HepG2 (cell line): Measurements from ENCODE around the gene NDUFS2. TPM values are rescaled to one million over a fixed set of nuclear protein-coding genes. Genes with fewer than 3 reads are reported as not detected.

ENCODE experiments used
- AKAP8 ChIP-seq: sonication (generic); formaldehyde crosslinking; IDR thresholded peaks from 2 replicates; pipeline ENCODE4 v1.5.1; 2020; ENCODE audit warnings: mild to moderate bottlenecking, missing genetic modification reagents
- ARHGAP35 ChIP-seq: sonication (generic); formaldehyde crosslinking; IDR thresholded peaks from 2 replicates; pipeline ENCODE4 v1.9.0; 2022; ENCODE audit warnings: mild to moderate bottlenecking, inconsistent platforms, moderate library complexity, missing genetic modification reagents, borderline replicate concordance
- ARNT2 ChIP-seq: sonication (generic); formaldehyde crosslinking; IDR thresholded peaks from 2 replicates; pipeline ENCODE4 v1.8.0; 2022; ENCODE audit warnings: mild to moderate bottlenecking, low read depth, missing genetic modification reagents, moderate library complexity
- CHCHD3 ChIP-seq: sonication (generic); formaldehyde crosslinking; IDR thresholded peaks from 2 replicates; pipeline ENCODE4 v1.8.0; 2022; ENCODE audit warnings: mild to moderate bottlenecking, missing genetic modification reagents, moderate library complexity
- EZH2 ChIP-seq: conservative IDR thresholded peaks from 2 replicates; pipeline ENCODE4 v1.6.1; 2012; ENCODE audit warnings: mild to moderate bottlenecking, low read depth, low read length, moderate library complexity
- FOXA3 ChIP-seq: IDR thresholded peaks from 2 replicates; pipeline ENCODE4 v1.6.1; 2016; ENCODE audit warnings: missing genetic modification reagents, missing compliant biosample characterization
- HINFP ChIP-seq: sonication (generic); formaldehyde crosslinking; IDR thresholded peaks from 2 replicates; pipeline ENCODE4 v1.4.0; 2020; ENCODE audit warnings: low read depth, mild to moderate bottlenecking, missing genetic modification reagents
- LBX2 ChIP-seq: sonication (generic); formaldehyde crosslinking; IDR thresholded peaks from 2 replicates; pipeline ENCODE4 v1.5.0; 2020; ENCODE audit warnings: missing genetic modification reagents, mild to moderate bottlenecking, borderline replicate concordance
- MED1 ChIP-seq: sonication (generic); formaldehyde crosslinking; IDR thresholded peaks from 2 replicates; pipeline ENCODE4 v1.4.0; 2020; ENCODE audit warnings: missing genetic modification reagents
- MED8 ChIP-seq: sonication (generic); formaldehyde crosslinking; IDR thresholded peaks from 2 replicates; pipeline ENCODE4 v1.8.1; 2023; ENCODE audit warnings: mild to moderate bottlenecking, missing genetic modification reagents; ENCODE audit not compliant: insufficient replicate concordance
- MXD3 ChIP-seq: IDR thresholded peaks from 2 replicates; pipeline ENCODE4 v1.6.1; 2016; ENCODE audit warnings: mild to moderate bottlenecking, missing biosample characterization, missing genetic modification reagents
- PHB2 ChIP-seq: fragments of 450-650 bp; IDR thresholded peaks from 2 replicates; pipeline ENCODE4 v1.6.1; 2018; ENCODE audit not compliant: partially characterized antibody
- PHF20 ChIP-seq: sonication (generic); formaldehyde crosslinking; IDR thresholded peaks from 2 replicates; pipeline ENCODE4 v1.5.0; 2020; ENCODE audit warnings: mild to moderate bottlenecking, missing genetic modification reagents
- RFXAP ChIP-seq: sonication (generic); formaldehyde crosslinking; IDR thresholded peaks from 2 replicates; pipeline ENCODE4 v1.4.0; 2020; ENCODE audit warnings: missing genetic modification reagents, borderline replicate concordance
- SP5 ChIP-seq: IDR thresholded peaks from 2 replicates; pipeline ENCODE4 v1.6.1; 2016; ENCODE audit warnings: low read depth, borderline replicate concordance
- TEAD3 ChIP-seq: optimal IDR thresholded peaks from 2 replicates; pipeline ENCODE3; 2016; ENCODE audit warnings: borderline replicate concordance
- ZBTB14 ChIP-seq: sonication (generic); formaldehyde crosslinking; IDR thresholded peaks from 2 replicates; pipeline ENCODE4 v1.4.0; 2020; ENCODE audit warnings: missing genetic modification reagents
- ZBTB34 ChIP-seq: sonication (generic); formaldehyde crosslinking; IDR thresholded peaks from 2 replicates; pipeline ENCODE4 v1.8.0; 2022; ENCODE audit warnings: mild to moderate bottlenecking, missing genetic modification reagents
- ZNF296 ChIP-seq: sonication (generic); formaldehyde crosslinking; conservative IDR thresholded peaks from 2 replicates; pipeline ENCODE4 v1.5.0; 2020; ENCODE audit warnings: mild to moderate bottlenecking, missing genetic modification reagents
- ZNF530 ChIP-seq: sonication (generic); formaldehyde crosslinking; IDR thresholded peaks from 2 replicates; pipeline ENCODE4 v1.5.0; 2020; ENCODE audit warnings: low read depth, mild to moderate bottlenecking, missing genetic modification reagents
- ZNF552 ChIP-seq: sonication (generic); formaldehyde crosslinking; IDR thresholded peaks from 2 replicates; pipeline ENCODE4 v1.9.0; 2022; ENCODE audit warnings: missing genetic modification reagents, mild to moderate bottlenecking, borderline replicate concordance
- ZNF619 ChIP-seq: sonication (generic); formaldehyde crosslinking; IDR thresholded peaks from 2 replicates; pipeline ENCODE4 v1.4.0; 2020; ENCODE audit warnings: mild to moderate bottlenecking, missing genetic modification reagents
- ZNF652 ChIP-seq: IDR thresholded peaks from 2 replicates; pipeline ENCODE4 v1.6.1; 2016; ENCODE audit warnings: low read depth, borderline replicate concordance
- ZNF678 ChIP-seq: sonication (generic); formaldehyde crosslinking; IDR thresholded peaks from 2 replicates; pipeline ENCODE4 v1.4.0; 2020; ENCODE audit warnings: mild to moderate bottlenecking, missing genetic modification reagents
- ZNF775 ChIP-seq: sonication (generic); formaldehyde crosslinking; IDR thresholded peaks from 2 replicates; pipeline ENCODE4 v1.4.0; 2020; ENCODE audit warnings: missing genetic modification reagents, mild to moderate bottlenecking, moderate library complexity, borderline replicate concordance
- ZNF780A ChIP-seq: sonication (generic); formaldehyde crosslinking; IDR thresholded peaks from 2 replicates; pipeline ENCODE4 v1.8.0; 2022; ENCODE audit warnings: mild to moderate bottlenecking, missing genetic modification reagents, moderate library complexity
- ZSCAN9 ChIP-seq: IDR thresholded peaks from 2 replicates; pipeline ENCODE4 v1.6.1; 2016; ENCODE audit warnings: borderline replicate concordance
- polyA plus RNA-seq, 8 experiments: library from polyadenylated mRNA; depleted of rRNA in 3 of 8; stranded (reverse) in 7 of 8; unstranded in 1 of 8; fragments of >200 nt; fragmentation: Illumina TruSeq in 4 of 8; extraction: Trizol in 4 of 8; gene quantifications; 2 replicates each; pipeline versions ENCODE4 v1.2.1 to v1.2.3, GENCODE V29; 2011 to 2016; ENCODE audit warnings: low read depth in 4 of 8, missing spikeins in 1 of 8, mixed read lengths in 1 of 8; ENCODE audit not compliant: insufficient read depth in 1 of 8
- total RNA-seq, 5 experiments: library from RNA; depleted of rRNA; stranded (reverse); fragments of >200 nt; fragmentation: Illumina TruSeq; extraction: Trizol; gene quantifications; 2 replicates each; pipeline ENCODE4 v1.2.3, GENCODE V29; 2016; ENCODE audit warnings: low read depth in 1 of 5

Gene NDUFS2
- total and polyA plus RNA-seq, 2 of the 13 experiments (the other 11 are each of a cell fraction or from before 2014, with no cell fraction given): 89.9 to 118 TPM

- no peak for TF ChIP-seq ZNF652 (CRISPR knock-in tag)
- TF ChIP-seq ZNF296 (CRISPR knock-in tag): no peak
- TF ChIP-seq PHB2: no peak
- TF ChIP-seq TEAD3 (CRISPR knock-in tag): no peak
- no peak for TF ChIP-seq ZBTB14
- TF ChIP-seq FOXA3 (CRISPR knock-in tag): peak; percentile 23; the same call in 1 of the 2 replicates
- no peak for TF ChIP-seq LBX2 (CRISPR knock-in tag)
- no peak for TF ChIP-seq EZH2
- no peak for TF ChIP-seq ZNF780A (CRISPR knock-in tag)
- TF ChIP-seq AKAP8 (CRISPR knock-in tag): no peak
- TF ChIP-seq ZNF619 (CRISPR knock-in tag): no peak
- 0 out of 2 replicates have a peak, but pooled peaks have one; percentile 41 for TF ChIP-seq ZBTB34
- TF ChIP-seq SP5: no peak; the same call in 1 of the 2 replicates
- TF ChIP-seq ZNF552 (CRISPR knock-in tag): no peak
- peak; percentile 90 for TF ChIP-seq PHF20
- TF ChIP-seq CHCHD3: no peak
- TF ChIP-seq ZSCAN9 (CRISPR knock-in tag): 0 out of 2 replicates have a peak, but pooled peaks have one; percentile 27
- TF ChIP-seq ARHGAP35: no peak
- no peak for TF ChIP-seq ZNF775 (CRISPR knock-in tag)
- TF ChIP-seq MED8 (CRISPR knock-in tag): no peak
- TF ChIP-seq ZNF678: no peak
- TF ChIP-seq MXD3 (CRISPR knock-in tag): no peak; the same call in 1 of the 2 replicates
- peak; percentile 77; the same call in 1 of the 2 replicates for TF ChIP-seq ARNT2 (CRISPR knock-in tag)
- no peak for TF ChIP-seq RFXAP (CRISPR knock-in tag)
- TF ChIP-seq ZNF530 (CRISPR knock-in tag): no peak
- TF ChIP-seq MED1 (CRISPR knock-in tag): peak; percentile 29; the same call in 1 of the 2 replicates
- 0 out of 2 replicates have a peak, but pooled peaks have one; percentile 55 for TF ChIP-seq HINFP
Measured at GRCh38 chr1:161153682-161154337, 48.4 kb upstream of the NDUFS2 start, which contains the start of gene UFC1 (continued).
